GM21737 (cell line): ENCODE results near the gene DSEL.

Experiments used
- ATAC-seq: cut with Tn5 transposase; IDR thresholded peaks from one replicate; pipeline ENCODE4 v1.9.1; 2021; ENCODE audit warnings: mild to moderate bottlenecking, moderate library complexity; ENCODE audit not compliant: unreplicated experiment

DSEL gene

DNA sequence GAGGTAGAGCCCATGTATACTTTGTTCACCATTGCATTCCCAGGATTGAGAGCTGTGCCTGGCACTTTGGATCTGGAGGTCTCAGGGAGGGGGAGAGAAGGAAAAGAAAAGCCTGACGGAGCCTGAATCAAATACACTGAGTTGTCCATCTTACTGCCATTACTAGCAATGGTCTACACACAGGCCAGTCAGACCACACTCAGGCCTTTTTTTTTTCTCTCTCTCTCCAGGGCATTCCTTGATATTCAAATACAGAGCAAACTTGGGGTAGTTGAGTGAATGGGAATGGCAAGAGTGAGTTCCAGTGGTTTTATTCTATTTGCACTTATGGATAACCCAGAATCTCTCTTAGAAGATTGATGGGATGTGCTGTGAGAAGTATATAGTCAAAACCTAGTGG, 11.8 kb downstream of the DSEL start:
- no peak for ATAC-seq

- no peak for ATAC-seq
Observed at GRCh38 chr18:67500522-67501205, 15.9 kb downstream of the DSEL start.

GRCh38 chr18:67496469-67496868, 20.1 kb downstream of the DSEL start:
- ATAC-seq, result no peak

- no peak for ATAC-seq
Observed at GRCh38 chr18:67486534-67486933, 30.0 kb downstream of the DSEL start.

GRCh38 chr18:67485655-67486054, 30.9 kb downstream of the DSEL start:
- no peak for ATAC-seq

- no peak for ATAC-seq
Observed at GRCh38 chr18:67484458-67484857, 32.1 kb downstream of the DSEL start.

DNA sequence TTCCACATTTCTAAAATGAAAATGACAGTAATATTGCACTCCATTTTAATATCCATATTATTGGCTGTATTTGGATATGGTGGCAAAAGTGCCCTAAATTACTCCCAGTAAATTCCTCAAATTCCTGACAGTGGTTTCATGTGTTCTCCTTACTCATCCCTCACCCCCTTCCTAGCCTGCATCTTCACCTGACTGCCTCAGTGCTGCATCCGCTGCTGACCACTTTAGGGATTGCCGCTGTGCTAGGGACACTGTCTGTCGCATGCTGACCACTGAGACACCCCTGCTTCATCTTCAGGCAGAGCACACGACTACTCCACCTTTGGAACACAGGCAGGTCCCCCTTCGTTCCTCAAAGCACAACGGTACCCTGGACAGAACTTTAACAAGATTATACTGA, 32.6 kb downstream of the DSEL start:
- ATAC-seq, result no peak

DNA sequence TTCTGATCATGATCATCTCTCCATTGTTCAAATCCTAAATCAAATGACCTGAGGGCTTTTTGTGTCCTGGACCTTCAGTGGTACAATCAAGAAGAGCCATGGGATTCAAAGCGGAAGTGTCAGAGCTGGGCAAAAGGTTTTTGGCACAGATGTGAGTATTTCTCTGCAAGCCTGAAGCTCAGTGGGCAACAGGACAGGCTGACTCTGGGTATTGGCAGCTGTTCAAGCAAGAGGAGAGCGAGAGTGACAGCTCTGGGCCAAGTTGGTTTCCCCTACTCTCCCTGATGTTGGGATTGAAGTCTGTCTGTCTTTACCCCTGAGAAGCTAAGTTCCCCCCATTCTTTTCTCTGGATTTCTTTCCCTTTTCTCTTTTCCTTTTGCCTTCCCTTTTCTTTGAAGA, 33.3 kb downstream of the DSEL start:
- ATAC-seq, result no peak

DNA sequence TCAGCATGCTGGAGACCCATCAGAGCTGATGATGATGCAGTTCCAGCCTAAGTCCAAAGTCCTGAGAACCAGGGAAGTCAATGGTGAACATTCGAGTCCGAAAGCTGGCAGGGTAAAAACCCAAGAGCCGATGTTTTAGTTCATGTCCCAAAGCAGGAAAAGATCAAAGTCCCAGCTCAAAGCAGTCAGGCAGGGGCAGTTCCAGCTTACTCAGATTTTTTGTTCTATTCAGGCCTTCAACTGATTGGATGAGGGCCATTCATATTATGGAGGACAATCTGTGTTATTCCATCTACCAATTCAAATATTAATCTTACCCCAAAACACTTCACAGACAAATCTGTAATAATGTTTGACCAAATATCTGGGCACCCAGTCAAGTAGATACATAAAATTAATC, 38.3 kb downstream of the DSEL start:
- no peak for ATAC-seq

GRCh38 chr18:67477522-67477921, 39.0 kb downstream of the DSEL start:
- ATAC-seq, result no peak

- ATAC-seq, result no peak
Observed at GRCh38 chr18:67476585-67476984, 39.9 kb downstream of the DSEL start.

GRCh38 chr18:67475673-67476072, 40.8 kb downstream of the DSEL start:
- no peak for ATAC-seq

DNA sequence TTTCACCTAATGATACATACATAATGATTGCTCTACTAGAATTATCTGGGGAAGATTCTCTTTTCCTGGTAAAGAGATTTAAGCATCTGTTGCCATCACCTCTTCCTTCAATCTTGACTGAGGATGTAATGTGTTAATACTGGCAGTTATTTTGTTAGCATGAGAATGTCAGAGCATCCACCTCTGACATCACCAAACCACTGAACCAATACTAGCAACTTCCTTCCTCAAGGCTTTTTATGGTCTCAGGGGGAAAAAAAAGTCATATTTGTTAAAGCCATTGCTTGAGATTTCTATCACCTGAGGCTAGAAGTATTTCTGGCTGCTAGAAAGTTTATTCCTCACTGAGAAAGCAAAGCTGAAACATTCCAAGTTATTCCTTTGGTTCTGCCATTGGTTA, 48.5 kb downstream of the DSEL start:
- ATAC-seq, result no peak

DNA sequence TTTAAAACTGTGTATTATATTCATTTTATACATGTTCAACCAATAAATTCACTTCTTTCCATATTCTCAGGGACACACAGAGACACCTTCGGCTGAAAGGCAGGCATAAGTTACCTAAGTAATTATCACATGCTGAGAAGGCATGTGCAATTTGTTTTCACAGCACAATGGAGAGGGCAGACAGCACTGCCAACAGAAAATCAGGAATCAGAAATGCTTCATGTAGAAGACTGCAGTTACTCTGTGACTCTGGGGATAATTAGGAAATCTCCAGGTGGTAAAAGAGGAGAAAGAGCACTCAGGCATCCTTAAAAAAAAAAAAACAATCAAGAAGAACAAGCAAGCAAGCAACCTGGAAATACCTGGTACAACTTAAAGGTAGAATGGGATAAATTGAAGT, 49.3 kb downstream of the DSEL start:
- no peak for ATAC-seq

GRCh38 chr18:67464499-67464898, 52.0 kb downstream of the DSEL start:
- ATAC-seq, result no peak

GRCh38 chr18:67463829-67464228, 52.7 kb downstream of the DSEL start:
- no peak for ATAC-seq

GRCh38 chr18:67456711-67457110, 59.8 kb downstream of the DSEL start:
- no peak for ATAC-seq
